ENCODE data around the gene GRSF1.

Gene GRSF1

DNA sequence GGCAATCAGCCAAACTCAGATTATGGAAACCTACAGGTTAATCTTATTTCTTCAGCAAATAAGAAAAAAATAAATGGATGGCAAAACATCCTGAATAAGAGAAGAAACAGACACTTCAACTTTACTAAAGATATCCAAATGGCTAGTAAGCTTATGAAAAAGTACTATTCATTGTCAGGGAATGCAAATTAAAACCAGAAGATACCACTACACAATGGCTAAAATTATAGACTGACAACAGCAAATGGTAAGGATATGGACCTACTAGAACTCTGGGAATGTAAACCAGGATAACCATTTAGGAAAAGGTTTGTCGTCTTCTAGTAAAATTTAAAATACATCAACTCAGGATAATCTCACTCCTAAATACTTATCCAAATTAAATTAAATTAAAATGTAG is 24.3 kb downstream of the GRSF1 start:
- H3K27ac ChIP-seq = no peak overlapping the region
- TF ChIP-seq CTCF (conservative IDR thresholded peaks at IDR 0.05) (no peak), ZFX (IDR thresholded peaks at IDR 0.05) (no peak)

DNA sequence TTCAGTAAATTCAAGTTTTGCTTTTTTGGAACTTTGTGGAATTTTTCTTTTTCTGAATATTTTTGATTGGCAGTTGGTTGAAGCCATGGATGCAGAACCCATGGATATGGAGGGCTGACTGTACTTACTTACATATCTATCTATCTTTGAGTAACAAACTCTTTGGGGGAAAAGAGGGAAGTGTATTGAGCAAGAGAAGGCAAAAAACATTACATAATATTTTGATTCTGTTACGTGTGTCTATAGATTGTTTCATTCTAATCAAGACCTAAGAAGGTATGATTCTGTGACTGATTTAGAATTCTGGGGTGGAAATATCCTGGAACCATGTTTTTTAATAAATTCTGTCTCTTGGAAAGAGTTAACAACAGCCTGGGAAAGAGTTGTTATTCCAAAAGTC is 31.5 kb downstream of the GRSF1 start:
- H3K27ac ChIP-seq = no peak overlapping the region
- TF ChIP-seq ZFX (IDR thresholded peaks at IDR 0.05) (no peak), CTCF (conservative IDR thresholded peaks at IDR 0.05) (no peak)

DNA sequence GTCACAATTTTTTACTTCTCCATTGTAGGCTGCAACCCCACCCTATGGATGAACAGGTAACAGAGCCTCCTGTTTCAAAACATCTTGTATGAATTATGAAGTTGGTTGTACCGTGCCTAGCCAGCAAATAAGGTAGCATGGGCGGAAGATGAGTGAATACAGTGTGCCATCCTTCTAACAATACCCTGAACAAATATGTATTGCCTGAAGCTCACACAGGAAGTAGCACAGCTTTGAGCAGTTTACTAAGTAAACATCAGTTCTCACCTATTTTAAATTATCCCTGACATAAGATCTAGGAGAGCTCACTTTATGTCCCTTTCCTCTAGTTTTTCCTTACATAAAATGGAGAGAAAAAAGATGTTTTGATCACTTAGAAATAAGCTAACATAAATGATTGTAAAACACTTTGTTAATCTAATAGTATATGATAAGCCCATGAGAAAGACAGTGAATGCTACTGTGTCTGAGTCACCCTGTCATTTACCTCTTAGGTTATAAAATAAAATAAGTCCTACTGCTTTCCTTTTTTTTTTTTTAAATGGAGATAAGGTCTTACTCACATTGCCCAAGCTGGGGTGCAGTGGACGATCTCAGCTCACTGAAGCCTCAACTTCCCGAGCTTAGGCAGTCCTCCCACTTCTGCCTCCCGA is 36.6 kb downstream of the GRSF1 start:
- no peak overlapping the region for H3K27ac ChIP-seq

DNA sequence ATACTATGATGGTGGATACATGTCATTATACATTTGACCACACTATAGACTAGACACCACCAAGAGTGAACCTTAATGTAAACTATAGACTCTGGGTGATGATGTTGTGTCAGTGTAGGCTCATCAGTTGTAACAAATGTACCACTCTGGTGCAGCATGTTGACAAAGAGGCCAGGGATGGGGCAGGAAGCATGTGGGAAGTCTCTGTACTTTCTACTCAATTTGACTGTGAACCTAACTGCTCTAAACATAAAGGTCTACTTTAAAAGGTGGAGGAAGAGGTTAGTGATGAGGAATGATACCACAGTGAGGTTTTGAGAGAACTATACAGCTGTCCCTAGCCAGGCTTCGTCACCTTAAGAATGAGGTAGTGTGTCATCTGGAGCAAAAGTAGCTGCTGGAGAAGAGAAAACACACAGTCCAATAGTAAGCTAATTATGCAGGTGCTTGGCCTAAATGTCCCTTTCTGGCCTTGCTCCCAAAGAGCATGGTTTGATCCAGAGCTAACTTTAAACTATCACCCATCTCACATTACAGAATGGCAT is 38.4 kb downstream of the GRSF1 start:
- TF ChIP-seq CTCF (conservative IDR thresholded peaks at IDR 0.05) (no peak), ZFX (IDR thresholded peaks at IDR 0.05) (no peak)
- H3K27ac ChIP-seq = no peak overlapping the region

More for the DNA sequence above, 36.6 kb downstream of the GRSF1 start:
- TF ChIP-seq ZFX (IDR thresholded peaks at IDR 0.05) (no peak), CTCF (conservative IDR thresholded peaks at IDR 0.05) (no peak)

- no peak overlapping the region for H3K27ac ChIP-seq
- TF ChIP-seq CTCF (conservative IDR thresholded peaks at IDR 0.05) (no peak), ZFX (IDR thresholded peaks at IDR 0.05) (no peak)
Observed at GRCh38 chr4:70793626-70794025, 46.1 kb downstream of the GRSF1 start.

DNA sequence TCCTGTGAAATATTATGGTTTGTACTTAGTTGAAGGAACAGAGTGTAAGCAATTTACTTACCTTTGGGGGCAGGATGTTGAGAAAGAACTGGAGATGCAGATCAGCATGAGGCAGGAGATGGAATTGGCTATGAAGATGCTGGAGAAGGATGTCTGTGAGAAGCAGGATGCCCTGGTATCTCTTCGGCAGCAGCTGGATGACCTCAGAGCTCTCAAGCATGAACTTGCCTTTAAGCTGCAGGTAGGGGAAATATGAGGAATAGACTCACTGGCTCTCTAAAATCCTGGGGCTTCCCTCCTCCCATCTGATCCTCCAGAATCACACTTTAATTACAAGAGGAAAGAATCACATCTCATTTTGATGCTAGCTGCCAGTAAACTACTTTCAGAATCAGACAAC is 51.0 kb downstream of the GRSF1 start:
- TF ChIP-seq ZFX (IDR thresholded peaks at IDR 0.05) = no peak
- TF ChIP-seq CTCF (conservative IDR thresholded peaks at IDR 0.05) = no peak
- H3K27ac ChIP-seq = no peak overlapping the region

- H3K27ac ChIP-seq = no peak overlapping the region
- TF ChIP-seq CTCF (conservative IDR thresholded peaks at IDR 0.05) (no peak), ZFX (IDR thresholded peaks at IDR 0.05) (no peak)
Observed at GRCh38 chr4:70787496-70787895, 52.2 kb downstream of the GRSF1 start.
